Left hindlimb (tissue), 1 donor: ENCODE data around the gene TTC22.

Experiments
- DNase-seq: peaks from one replicate; pipeline ENCODE4 v3.0.0-alpha.2; 2018

The TTC22 gene

GRCh38 chr1:54745274-54745673 is 55.8 kb downstream of the TTC22 start:
- no peak for DNase-seq

DNA sequence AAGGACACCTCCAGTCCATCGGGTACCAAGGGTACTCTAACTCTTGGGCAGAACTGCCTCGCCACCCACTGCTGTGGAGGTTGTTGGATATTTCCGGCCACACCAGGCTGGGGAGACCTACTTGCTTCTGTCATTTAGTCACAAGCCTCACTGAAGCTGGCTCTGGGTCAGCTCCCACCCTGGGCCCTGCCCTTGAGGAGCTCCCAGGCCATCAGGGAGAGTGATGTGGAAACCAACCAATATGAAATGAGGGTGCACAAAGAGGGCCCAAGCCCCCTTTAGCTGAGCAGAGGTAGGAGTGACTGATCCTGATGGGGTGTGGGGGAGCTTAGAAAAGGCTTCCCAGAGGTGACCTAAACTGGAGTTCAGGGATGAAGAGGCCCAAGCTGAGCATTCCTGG is 56.4 kb downstream of the TTC22 start:
- no peak for DNase-seq

- no peak for DNase-seq
Observed at GRCh38 chr1:54743416-54744226, 57.5 kb downstream of the TTC22 start.

DNA sequence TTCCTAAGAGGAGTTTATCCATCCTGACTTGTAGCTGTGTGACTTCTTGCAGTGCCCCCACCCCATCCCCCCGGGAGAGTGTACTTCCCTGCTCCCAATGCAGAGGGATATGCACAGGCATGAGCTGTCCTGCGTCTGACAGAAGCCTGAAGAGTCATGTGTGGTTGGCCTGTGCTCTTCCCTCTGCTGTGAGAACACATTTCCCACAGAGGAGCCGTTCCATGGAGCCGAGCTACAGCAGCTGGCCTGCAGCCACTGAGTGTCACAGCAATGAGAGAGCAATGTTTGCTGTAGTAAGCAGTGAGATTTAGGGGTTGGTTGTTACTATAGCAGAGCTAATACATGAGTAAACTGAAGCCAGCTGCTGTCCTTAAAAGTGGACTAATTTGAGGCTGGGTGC is 58.8 kb downstream of the TTC22 start:
- DNase-seq: no peak

DNA sequence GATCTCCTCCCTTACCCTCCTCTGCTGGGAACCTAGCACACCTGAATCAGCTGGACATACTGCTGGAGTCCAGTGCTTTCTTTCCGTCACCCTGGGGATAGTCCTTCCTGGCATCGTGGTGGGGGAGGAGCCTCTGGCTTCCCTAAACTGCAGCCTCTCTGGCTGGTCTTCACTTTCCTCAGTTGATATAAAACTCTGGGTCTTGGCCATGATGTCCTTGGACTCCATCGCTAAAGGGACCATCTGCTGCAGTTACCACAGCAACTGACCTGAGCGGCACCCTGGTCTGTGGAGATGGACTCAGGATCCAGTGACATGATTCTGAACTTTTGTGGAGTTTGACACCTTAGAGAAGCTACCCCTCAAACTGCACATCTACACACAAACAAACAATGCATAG is 59.6 kb downstream of the TTC22 start:
- no peak for DNase-seq

DNA sequence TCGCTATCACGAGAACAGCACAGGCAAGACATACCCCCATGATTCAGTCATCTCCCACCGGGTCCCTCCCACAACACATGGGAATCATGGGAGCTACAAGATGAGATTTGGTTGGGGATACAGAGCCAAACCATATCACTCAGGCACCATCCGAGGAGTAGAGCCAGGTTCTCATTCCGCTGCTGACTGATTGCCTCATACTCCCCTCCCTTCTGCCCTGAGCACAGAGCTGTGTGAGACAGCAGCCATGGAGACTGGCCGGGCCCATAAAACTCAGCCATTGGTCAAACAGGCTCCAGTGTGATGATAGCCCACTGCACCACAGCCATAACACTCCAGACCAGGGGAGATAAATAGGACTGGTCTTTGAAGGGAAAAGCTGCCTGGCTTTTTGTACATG is 62.9 kb downstream of the TTC22 start:
- no peak for DNase-seq

- DNase-seq: no peak
Observed at GRCh38 chr1:54736685-54737084, 64.4 kb downstream of the TTC22 start.
